ENCODE data around the gene NME4.
A peak's percentile ranks its signal among the peaks of the same experiment; 100 is the strongest.
"Not testable (repeated sequence)": the region's sequence is repeated elsewhere in the genome, so short reads cannot be mapped to it uniquely, and the experiment has no call there.

Gene NME4

GRCh38 chr16:398561-399339 lies 1.8 kb downstream of the NME4 start:
- DNase-seq (ENCODE audit: low spot score), result no peak

GRCh38 chr16:399340-400019 lies 2.5 kb downstream of the NME4 start:
- no peak for DNase-seq (ENCODE audit: low spot score)

- no peak for DNase-seq (ENCODE audit: low spot score)
These were observed 3.1 kb downstream of the NME4 start for GRCh38 chr16:400061-400591.

- peak; percentile 88 for DNase-seq (ENCODE audit: low spot score)
These were observed 4.7 kb downstream of the NME4 start, which contains the start of gene DECR2 for GRCh38 chr16:401468-402348. TSS of gene DECR2 (plus strand) at chr16:401885. CDS start at chr16:401964, 79 bp downstream.

- DNase-seq (ENCODE audit: low spot score), result no peak
These were observed 8.0 kb downstream of the NME4 start for GRCh38 chr16:404971-405486.

GRCh38 chr16:405548-406506 lies 8.8 kb downstream of the NME4 start:
- DNase-seq (ENCODE audit: low spot score), result no peak

GRCh38 chr16:407253-407652 lies 10.3 kb downstream of the NME4 start:
- DNase-seq (ENCODE audit: low spot score), result no peak

- DNase-seq (ENCODE audit: low spot score), result no peak
These were observed 13.6 kb downstream of the NME4 start for GRCh38 chr16:410516-411178.

- DNase-seq (ENCODE audit: low spot score), result no peak
These were observed 14.7 kb downstream of the NME4 start for GRCh38 chr16:411576-412265.

- DNase-seq (ENCODE audit: low spot score), result no peak
These were observed 17.6 kb downstream of the NME4 start for GRCh38 chr16:414395-415169.

- DNase-seq (ENCODE audit: low spot score), result not testable (repeated sequence)
These were observed 18.1 kb downstream of the NME4 start for GRCh38 chr16:415170-415498.

- DNase-seq (ENCODE audit: low spot score), result not testable (repeated sequence)
These were observed 25.2 kb downstream of the NME4 start for GRCh38 chr16:422179-422578.

- DNase-seq (ENCODE audit: low spot score), result no peak
These were observed 27.1 kb downstream of the NME4 start for GRCh38 chr16:424033-424622.

GRCh38 chr16:424623-425081 lies 27.7 kb downstream of the NME4 start:
- DNase-seq (ENCODE audit: low spot score), result no peak

- peak; percentile 89 for DNase-seq (ENCODE audit: low spot score)
These were observed 28.2 kb downstream of the NME4 start, which contains the start of gene RAB11FIP3 for GRCh38 chr16:425082-425718. TSS of gene RAB11FIP3 (plus strand) at chr16:425649. CDS start at chr16:426007, 358 bp downstream.

- DNase-seq (ENCODE audit: low spot score), result no peak
These were observed 28.7 kb downstream of the NME4 start for GRCh38 chr16:425740-426114.

GRCh38 chr16:426115-426905 lies 29.3 kb downstream of the NME4 start:
- no peak for DNase-seq (ENCODE audit: low spot score)

Data from NAMALWA (cell line).